Hepatocyte (in vitro differentiated cells): ENCODE measurements around the gene FGF19. TPM values are rescaled to one million over a fixed set of nuclear protein-coding genes. Genes with fewer than 3 reads are reported as not detected.
A peak's percentile ranks its signal among the peaks of the same experiment; 100 is the strongest.

Source experiments
- DNase-seq: peaks from one replicate; pipeline ENCODE4 v3.0.0-alpha.2; 2016; ENCODE audit warnings: low spot score
- H2AFZ ChIP-seq: fragments of 200-600 bp; sonication (generic); 2 replicates; pipeline ENCODE4 v1.6.0; 2016; ENCODE audit warnings: antibody characterized with exemption, mild to moderate bottlenecking
- H3K27ac ChIP-seq: fragments of 200-600 bp; sonication (generic); 2 replicates; pipeline ENCODE4 v1.5.1; 2016; ENCODE audit warnings: mild to moderate bottlenecking
- H3K27me3 ChIP-seq: fragments of 200-600 bp; sonication (generic); 2 replicates; pipeline ENCODE4 v1.6.1; 2016
- H3K36me3 ChIP-seq: fragments of 200-600 bp; sonication (generic); replicated peaks from 2 replicates; pipeline ENCODE4 v1.5.1; 2016; ENCODE audit warnings: low read depth; ENCODE audit not compliant: insufficient read depth
- H3K4me1 ChIP-seq: fragments of 200-600 bp; sonication (generic); 2 replicates; pipeline ENCODE4 v1.5.1; 2016; ENCODE audit warnings: mild to moderate bottlenecking, moderate library complexity; ENCODE audit not compliant: insufficient read depth
- H3K4me2 ChIP-seq: fragments of 200-600 bp; sonication (generic); 2 replicates; pipeline ENCODE4 v1.6.0; 2016
- H3K4me3 ChIP-seq: fragments of 200-600 bp; sonication (generic); 2 replicates; pipeline ENCODE4 v1.5.1; 2016; ENCODE audit warnings: mild to moderate bottlenecking
- H3K79me2 ChIP-seq: fragments of 200-600 bp; sonication (generic); 2 replicates; pipeline ENCODE4 v1.6.0; 2017; ENCODE audit warnings: mild to moderate bottlenecking
- H3K9me2 ChIP-seq: fragments of 200-600 bp; sonication (generic); replicated peaks from 2 replicates; pipeline ENCODE4 v1.6.0; 2017; ENCODE audit warnings: mild to moderate bottlenecking; ENCODE audit not compliant: insufficient read depth
- H3K9me3 ChIP-seq: fragments of 200-600 bp; sonication (generic); 2 replicates; pipeline ENCODE4 v1.5.1; 2016; ENCODE audit warnings: low read depth, mild to moderate bottlenecking
- H4K20me1 ChIP-seq: fragments of 200-600 bp; sonication (generic); 2 replicates; pipeline ENCODE4 v1.6.0; 2016; ENCODE audit warnings: mild to moderate bottlenecking; ENCODE audit not compliant: insufficient read depth, poor library complexity, severe bottlenecking
- EZH2 ChIP-seq: fragments of 200-600 bp; sonication (generic); IDR thresholded peaks from 2 replicates; pipeline ENCODE4 v1.6.1; 2016; ENCODE audit warnings: antibody characterized with exemption, mild to moderate bottlenecking, borderline replicate concordance
- EZH2phosphoT487 ChIP-seq: fragments of 200-600 bp; sonication (generic); IDR thresholded peaks from one replicate; pipeline ENCODE4 v1.6.1; 2018; ENCODE audit warnings: antibody characterized with exemption, mild to moderate bottlenecking, low read depth, moderate library complexity; ENCODE audit not compliant: unreplicated experiment, severe bottlenecking
- WGBS: methylation state at CpG from one replicate; pipeline ENCODE4 v1.1.6; 2016; ENCODE audit warnings: low lambda C conversion rate; ENCODE audit errors: missing lambda C conversion rate; 5-methylcytosine and 5-hydroxymethylcytosine counted together
- polyA plus RNA-seq: library from polyadenylated mRNA; unstranded; fragments of >200 nt; fragmentation: Nextera tagmentation; extraction: Ambion mirVana; gene quantifications from 2 replicates; pipeline ENCODE4 v1.2.1, GENCODE V29; 2016
- total RNA-seq: library from RNA; depleted of rRNA; stranded (reverse); fragments of >200 nt; gene quantifications from 2 replicates; pipeline ENCODE4 v1.2.3, GENCODE V29; 2014
- TF ChIP-seq, protein P1 (sequence below): fragments of 200-600 bp; sonication (generic); IDR thresholded peaks from 2 replicates; pipeline ENCODE4 v1.5.1; 2016; ENCODE audit warnings: antibody characterized with exemption, mild to moderate bottlenecking; ENCODE audit not compliant: poor library complexity

FGF19 gene
- total and polyA plus RNA-seq, 2 experiments from 2014 or later: 1.0 TPM; not detected in 1

DNA sequence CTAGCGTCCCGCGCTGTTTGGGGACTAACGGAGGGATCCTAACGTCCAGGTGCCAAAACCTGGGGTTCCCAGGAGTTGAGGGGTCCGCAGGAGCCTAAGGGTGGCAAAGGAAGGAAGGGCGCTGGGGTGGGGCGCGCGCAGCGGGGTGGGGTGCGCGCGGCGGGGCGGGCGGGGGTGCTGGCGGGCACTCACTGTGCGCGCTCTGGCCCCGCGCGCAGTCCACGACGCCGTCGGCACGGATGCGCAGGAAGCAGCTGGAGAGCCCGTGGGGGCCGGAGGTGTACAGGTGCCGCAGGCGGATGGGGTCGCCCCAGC is 412 bp downstream of the FGF19 start:
- Histone ChIP-seq H3K9me2 (no peaks in the 10 kb centered on the region), H3K9me3 (no peaks in the 10 kb centered on the region), H2AFZ (no peak overlapping the region), H3K4me3 (no peak overlapping the region), H4K20me1 (no peaks in the 10 kb centered on the region), H3K36me3 (no peaks in the 10 kb centered on the region), H3K4me2 (peak overlapping the region; percentile 89), H3K27me3 (peaks cover 49% of the 10 kb centered on the region), H3K27ac (no peak overlapping the region), H3K79me2 (no peaks in the 10 kb centered on the region), H3K4me1 (peaks cover 54% of the 10 kb centered on the region)
- 2% methylated on average over 7 of the region's 34 CpGs for whole genome bisulfite sequencing
- DNase-seq: no peak
- TF ChIP-seq, protein P1, sequence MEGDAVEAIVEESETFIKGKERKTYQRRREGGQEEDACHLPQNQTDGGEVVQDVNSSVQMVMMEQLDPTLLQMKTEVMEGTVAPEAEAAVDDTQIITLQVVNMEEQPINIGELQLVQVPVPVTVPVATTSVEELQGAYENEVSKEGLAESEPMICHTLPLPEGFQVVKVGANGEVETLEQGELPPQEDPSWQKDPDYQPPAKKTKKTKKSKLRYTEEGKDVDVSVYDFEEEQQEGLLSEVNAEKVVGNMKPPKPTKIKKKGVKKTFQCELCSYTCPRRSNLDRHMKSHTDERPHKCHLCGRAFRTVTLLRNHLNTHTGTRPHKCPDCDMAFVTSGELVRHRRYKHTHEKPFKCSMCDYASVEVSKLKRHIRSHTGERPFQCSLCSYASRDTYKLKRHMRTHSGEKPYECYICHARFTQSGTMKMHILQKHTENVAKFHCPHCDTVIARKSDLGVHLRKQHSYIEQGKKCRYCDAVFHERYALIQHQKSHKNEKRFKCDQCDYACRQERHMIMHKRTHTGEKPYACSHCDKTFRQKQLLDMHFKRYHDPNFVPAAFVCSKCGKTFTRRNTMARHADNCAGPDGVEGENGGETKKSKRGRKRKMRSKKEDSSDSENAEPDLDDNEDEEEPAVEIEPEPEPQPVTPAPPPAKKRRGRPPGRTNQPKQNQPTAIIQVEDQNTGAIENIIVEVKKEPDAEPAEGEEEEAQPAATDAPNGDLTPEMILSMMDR: no peak
- TF ChIP-seq EZH2: no peak
- no peak for TF ChIP-seq EZH2phosphoT487

DNA sequence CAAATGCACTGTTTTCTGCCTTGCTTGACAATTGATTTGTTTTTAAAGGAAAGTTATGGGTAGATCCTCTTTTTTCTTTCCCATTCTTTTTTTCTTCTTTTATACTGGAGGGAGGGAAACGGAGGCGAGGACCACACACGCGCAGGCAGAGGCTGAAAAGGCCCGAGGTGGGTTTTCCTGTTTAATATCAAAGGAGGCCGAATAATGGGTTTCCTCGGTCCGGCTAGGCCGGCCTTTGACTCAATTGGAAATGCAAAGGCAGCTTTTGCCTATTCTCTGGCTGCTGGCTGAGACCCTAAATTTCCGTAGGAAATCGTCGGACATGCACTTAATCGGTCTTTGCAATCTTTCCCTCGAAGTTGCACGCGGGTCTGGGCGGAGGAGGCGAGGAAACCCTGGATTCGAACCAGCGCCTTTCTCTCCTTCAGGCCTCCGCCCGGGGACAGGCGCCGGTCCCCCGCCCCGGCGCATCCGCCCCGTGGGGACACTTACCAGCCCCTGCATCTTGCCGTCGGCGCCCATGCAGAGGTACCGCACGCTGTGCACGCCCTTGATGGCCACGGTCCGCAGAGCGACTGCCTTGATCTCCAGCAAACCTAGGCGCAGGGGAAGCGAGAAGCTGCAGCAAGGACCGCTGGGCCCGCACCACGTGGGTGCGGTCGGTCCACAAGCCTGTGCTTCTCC is 911 bp downstream of the FGF19 start:
- H3K27me3 ChIP-seq: peaks cover 49% of the 10 kb centered on the region
- DNase-seq: no peak
- H3K4me3 ChIP-seq: no peak overlapping the region
- H3K4me2 ChIP-seq: peak overlapping the region; percentile 89
- no peaks in the 10 kb centered on the region for H3K9me2 ChIP-seq
- 9% methylated on average over 43 of the region's 45 CpGs for WGBS
- TF ChIP-seq EZH2phosphoT487: peak; percentile 25
- TF ChIP-seq, protein P1: no peak
- TF ChIP-seq EZH2: peak; percentile 88
- no peak overlapping the region for H3K27ac ChIP-seq
- H3K36me3 ChIP-seq: no peaks in the 10 kb centered on the region
- no peaks in the 10 kb centered on the region for H3K9me3 ChIP-seq
- H2AFZ ChIP-seq: no peak overlapping the region
- no peaks in the 10 kb centered on the region for H3K79me2 ChIP-seq
- no peaks in the 10 kb centered on the region for H4K20me1 ChIP-seq
- H3K4me1 ChIP-seq: peaks cover 54% of the 10 kb centered on the region

DNA sequence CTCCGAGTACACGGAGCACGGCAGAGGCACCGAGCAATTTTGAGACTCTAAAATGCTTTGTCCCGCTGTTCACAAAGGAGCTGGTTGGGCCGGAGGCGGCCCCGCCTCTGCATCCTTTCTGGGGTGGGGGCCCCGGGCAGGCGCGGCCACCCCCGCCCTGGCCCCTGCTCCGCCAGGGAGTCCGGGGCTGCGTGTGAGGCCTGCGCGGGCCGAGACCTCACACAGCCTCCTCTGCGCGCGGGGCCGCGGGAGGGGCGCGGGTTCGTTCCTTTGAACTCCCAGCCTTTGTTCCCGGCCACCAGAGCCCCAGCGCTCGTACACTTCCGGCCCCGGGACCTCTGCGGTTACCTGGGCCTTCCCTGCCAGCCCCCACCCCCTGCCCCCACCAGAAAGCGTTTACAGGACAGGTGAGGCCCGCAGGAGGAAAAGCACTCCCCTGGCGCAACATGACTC is 1.6 kb downstream of the FGF19 start:
- peak overlapping the region; percentile 31 for H2AFZ ChIP-seq
- WGBS: 5% methylated on average over 23 of the region's 35 CpGs
- H3K27ac ChIP-seq: no peak overlapping the region
- no peaks in the 10 kb centered on the region for H3K9me3 ChIP-seq
- H3K4me1 ChIP-seq: peaks cover 54% of the 10 kb centered on the region
- peaks cover 49% of the 10 kb centered on the region for H3K27me3 ChIP-seq
- H3K4me2 ChIP-seq: peak overlapping the region; percentile 89
- H3K79me2 ChIP-seq: no peaks in the 10 kb centered on the region
- TF ChIP-seq, protein P1: no peak
- TF ChIP-seq EZH2phosphoT487 (no peak), EZH2 (no peak)
- no peaks in the 10 kb centered on the region for H4K20me1 ChIP-seq
- H3K4me3 ChIP-seq: no peak overlapping the region
- no peaks in the 10 kb centered on the region for H3K36me3 ChIP-seq
- DNase-seq: peak; percentile 44
- H3K9me2 ChIP-seq: no peaks in the 10 kb centered on the region
